ENCODE data around the gene REM2.
"Not testable (repeated sequence)": the region's sequence is repeated elsewhere in the genome, so short reads cannot be mapped to it uniquely, and the experiment has no call there.

The REM2 gene

GRCh38 chr14:22850944-22851764 lies 31.9 kb upstream of the REM2 start:
- TF ChIP-seq CTCF (IDR thresholded peaks at IDR 0.05; ENCODE audit: extremely low read depth, missing control alignments) = no peak
- peak; percentile 17 for DNase-seq (ENCODE audit: low spot score)

- DNase-seq (ENCODE audit: low spot score) = not testable (repeated sequence)
Measured at GRCh38 chr14:22852178-22852577, 30.8 kb upstream of the REM2 start.

GRCh38 chr14:22852599-22852939 lies 30.5 kb upstream of the REM2 start:
- DNase-seq (ENCODE audit: low spot score) = no peak
- TF ChIP-seq CTCF (IDR thresholded peaks at IDR 0.05; ENCODE audit: extremely low read depth, missing control alignments) = no peak

- DNase-seq (ENCODE audit: low spot score) = peak; percentile 86
- TF ChIP-seq CTCF (IDR thresholded peaks at IDR 0.05; ENCODE audit: extremely low read depth, missing control alignments) = peak; percentile 91
Measured at GRCh38 chr14:22852940-22853767, 29.9 kb upstream of the REM2 start.

GRCh38 chr14:22854296-22854695 lies 28.7 kb upstream of the REM2 start:
- DNase-seq (ENCODE audit: low spot score) = not testable (repeated sequence)

- DNase-seq (ENCODE audit: low spot score) = no peak
- no peak for TF ChIP-seq CTCF (IDR thresholded peaks at IDR 0.05; ENCODE audit: extremely low read depth, missing control alignments)
Measured at GRCh38 chr14:22854963-22855724, 27.9 kb upstream of the REM2 start.

- TF ChIP-seq CTCF (IDR thresholded peaks at IDR 0.05; ENCODE audit: extremely low read depth, missing control alignments) = no peak
- DNase-seq (ENCODE audit: low spot score) = no peak
Measured at GRCh38 chr14:22856428-22856827, 26.6 kb upstream of the REM2 start.

- not testable (repeated sequence) for DNase-seq (ENCODE audit: low spot score)
Measured at GRCh38 chr14:22860377-22860776, 22.6 kb upstream of the REM2 start.
